Measurements from ENCODE around the gene PYGO2.

Gene PYGO2

GRCh38 chr1:154961207-154962155 is at the start of gene PYGO2:
Gene PYGO2, minus strand, starts transcription at chr1:154961782. Its CDS starts 206 bp downstream, at chr1:154961576.
- DNase-seq (ENCODE audit: low read depth in 2 of 2), result peak; percentile 78 to 81

GRCh38 chr1:155011004-155011416 is 49.4 kb upstream of the PYGO2 start:
- DNase-seq (ENCODE audit: low read depth in 2 of 2), result no peak

GRCh38 chr1:155010211-155010918 is 48.8 kb upstream of the PYGO2 start:
- no peak for DNase-seq (ENCODE audit: low read depth in 2 of 2)

GRCh38 chr1:155009742-155010141 is 48.2 kb upstream of the PYGO2 start:
- no peak for DNase-seq (ENCODE audit: low read depth in 2 of 2)

GRCh38 chr1:155009221-155009711 is 47.7 kb upstream of the PYGO2 start:
- no peak for DNase-seq (ENCODE audit: low read depth in 2 of 2)

- no peak for DNase-seq (ENCODE audit: low read depth in 2 of 2)
Observed at GRCh38 chr1:155008015-155008941, 46.7 kb upstream of the PYGO2 start.

GRCh38 chr1:155007251-155007828 is 45.8 kb upstream of the PYGO2 start:
- no peak for DNase-seq (ENCODE audit: low read depth in 2 of 2)

- peak in 1 of 2 donors; percentile 28 for DNase-seq (ENCODE audit: low read depth in 2 of 2)
Observed at GRCh38 chr1:155006601-155007101, 45.1 kb upstream of the PYGO2 start.

GRCh38 chr1:155005076-155006011 is 43.8 kb upstream of the PYGO2 start:
- no peak for DNase-seq (ENCODE audit: low read depth in 2 of 2)

- DNase-seq (ENCODE audit: low read depth in 2 of 2), result no peak
Observed at GRCh38 chr1:155004352-155005075, 42.9 kb upstream of the PYGO2 start.

- DNase-seq (ENCODE audit: low read depth in 2 of 2), result no peak
Observed at GRCh38 chr1:155003766-155004351, 42.3 kb upstream of the PYGO2 start.

GRCh38 chr1:155003227-155003765 is 41.7 kb upstream of the PYGO2 start:
- no peak for DNase-seq (ENCODE audit: low read depth in 2 of 2)

GRCh38 chr1:155002464-155003226 is 41.1 kb upstream of the PYGO2 start, which contains the start of gene ZBTB7B:
Gene ZBTB7B, plus strand, starts transcription at chr1:155002802. Its CDS starts 11,859 bp downstream, at chr1:155014661.
- DNase-seq (ENCODE audit: low read depth in 2 of 2), result no peak

GRCh38 chr1:155001675-155002463 is 40.3 kb upstream of the PYGO2 start:
- DNase-seq (ENCODE audit: low read depth in 2 of 2), result peak; percentile 98

GRCh38 chr1:155001425-155001674 is 39.8 kb upstream of the PYGO2 start:
- DNase-seq (ENCODE audit: low read depth in 2 of 2), result no peak

GRCh38 chr1:155000726-155001424 is 39.3 kb upstream of the PYGO2 start:
- peak; percentile 83 to 86 for DNase-seq (ENCODE audit: low read depth in 2 of 2)

- no peak for DNase-seq (ENCODE audit: low read depth in 2 of 2)
Observed at GRCh38 chr1:155000411-155000725, 38.8 kb upstream of the PYGO2 start.

All from stimulated activated CD8-positive, alpha-beta memory T cell treated with anti-CD3 and anti-CD28 coated beads, Interleukin-15, amount 100 ng/mL, for 48 hours (primary cell).